HEK293 (cell line): ENCODE data around the gene SLC49A3.

Source experiments
- CTCF ChIA-PET: fragments of 350-600 bp; formaldehyde crosslinking; extraction: SDS; loops from one replicate; lab custom pipeline; 2021; ENCODE audit warnings: antibody characterized with exemption; lab: Yijun Ruan, JAX
- POLR2A ChIA-PET: fragments of 300-600 bp; formaldehyde crosslinking; extraction: SDS; loops from one replicate; lab custom pipeline; 2020; ENCODE audit warnings: antibody characterized with exemption, inconsistent platforms; lab: Yijun Ruan, JAX
- H3K27ac ChIP-seq: fragments of 200-500 bp; sonication (Bioruptor generic); 2 replicates; pipeline ENCODE4 v1.5.1; 2014; ENCODE audit warnings: low read depth, low read length, control low read depth, inconsistent platforms; ENCODE audit errors: extremely low read depth
- H3K36me3 ChIP-seq, 2 experiments: fragments of 200-500 bp in 1 of 2; sonication (Bioruptor generic) in 1 of 2; 1 replicate in 1 of 2; 2 replicates in 1 of 2; pipeline ENCODE4 v1.5.1; 2014 to 2017; ENCODE audit warnings: inconsistent platforms in 2 of 2, low read length in 2 of 2; ENCODE audit not compliant: control insufficient read depth in 2 of 2, insufficient read depth in 1 of 2
- H3K4me1 ChIP-seq: fragments of 200-500 bp; sonication (Bioruptor generic); 2 replicates; pipeline ENCODE4 v1.5.1; 2014; ENCODE audit warnings: mild to moderate bottlenecking, low read length, inconsistent platforms; ENCODE audit not compliant: control insufficient read depth, insufficient read depth
- H3K4me3 ChIP-seq: 2 replicates; pipeline ENCODE4 v1.5.1; 2011; ENCODE audit warnings: low read depth, mild to moderate bottlenecking, control low read depth, low read length, moderate library complexity
- H3K9me3 ChIP-seq: fragments of 200-500 bp; sonication (Bioruptor generic); 2 replicates; pipeline ENCODE4 v1.5.1; 2014; ENCODE audit warnings: low read depth, low read length, inconsistent platforms; ENCODE audit not compliant: control insufficient read depth, insufficient read depth
- GLIS1 ChIP-seq: fragments of 450-650 bp; formaldehyde crosslinking; IDR thresholded peaks from 2 replicates; pipeline ENCODE4 v1.5.1; 2016; ENCODE audit warnings: missing biosample characterization, missing genetic modification characterization
- GLIS2 ChIP-seq: fragments of 450-650 bp; formaldehyde crosslinking; IDR thresholded peaks from 2 replicates; pipeline ENCODE4 v1.5.1; 2016; ENCODE audit warnings: missing biosample characterization, missing genetic modification characterization
- HIC1 ChIP-seq: fragments of 450-650 bp; formaldehyde crosslinking; IDR thresholded peaks from 2 replicates; pipeline ENCODE4 v1.5.1; 2016; ENCODE audit warnings: missing biosample characterization, missing genetic modification characterization
- KLF1 ChIP-seq: fragments of 450-650 bp; formaldehyde crosslinking; IDR thresholded peaks from 2 replicates; pipeline ENCODE4 v1.5.1; 2016; ENCODE audit warnings: missing biosample characterization, missing genetic modification characterization
- KLF10 ChIP-seq: fragments of 450-650 bp; IDR thresholded peaks from 2 replicates; pipeline ENCODE4 v1.5.1; 2018; ENCODE audit warnings: missing biosample characterization, mild to moderate bottlenecking, missing genetic modification characterization
- KLF9 ChIP-seq: fragments of 450-650 bp; formaldehyde crosslinking; IDR thresholded peaks from 2 replicates; pipeline ENCODE4 v1.5.1; 2016; ENCODE audit warnings: missing biosample characterization, missing genetic modification characterization, low read depth
- PATZ1 ChIP-seq: fragments of 450-650 bp; formaldehyde crosslinking; IDR thresholded peaks from 2 replicates; pipeline ENCODE4 v1.5.1; 2016; ENCODE audit warnings: missing biosample characterization, missing genetic modification characterization
- PRDM10 ChIP-seq: fragments of 450-650 bp; formaldehyde crosslinking; IDR thresholded peaks from 2 replicates; pipeline ENCODE4 v1.5.1; 2016; ENCODE audit warnings: missing biosample characterization, missing genetic modification characterization
- SP2 ChIP-seq: fragments of 450-650 bp; formaldehyde crosslinking; IDR thresholded peaks from 2 replicates; pipeline ENCODE4 v1.5.1; 2016; ENCODE audit warnings: missing biosample characterization, missing genetic modification characterization
- SP3 ChIP-seq: fragments of 450-650 bp; formaldehyde crosslinking; IDR thresholded peaks from 2 replicates; pipeline ENCODE4 v1.5.1; 2016; ENCODE audit warnings: missing biosample characterization, missing genetic modification characterization
- ZBTB26 ChIP-seq: fragments of 450-650 bp; formaldehyde crosslinking; optimal IDR thresholded peaks from 2 replicates; pipeline ENCODE3; 2016; ENCODE audit warnings: missing biosample characterization, mild to moderate bottlenecking, missing genetic modification characterization
- ZBTB7A ChIP-seq: fragments of 450-650 bp; formaldehyde crosslinking; IDR thresholded peaks from 2 replicates; pipeline ENCODE4 v1.5.1; 2016; ENCODE audit warnings: low read depth, missing biosample characterization, missing genetic modification characterization
- ZBTB8A ChIP-seq: fragments of 450-650 bp; formaldehyde crosslinking; IDR thresholded peaks from 2 replicates; pipeline ENCODE4 v1.5.1; 2016; ENCODE audit warnings: missing biosample characterization, missing genetic modification characterization
- ZNF148 ChIP-seq: fragments of 450-650 bp; formaldehyde crosslinking; IDR thresholded peaks from 2 replicates; pipeline ENCODE4 v1.5.0; 2017; ENCODE audit warnings: missing biosample characterization, missing genetic modification characterization, borderline replicate concordance
- ZNF335 ChIP-seq: fragments of 450-650 bp; formaldehyde crosslinking; conservative IDR thresholded peaks from 2 replicates; pipeline ENCODE4 v1.5.1; 2016; ENCODE audit warnings: missing biosample characterization, missing genetic modification characterization
- ZNF664 ChIP-seq: fragments of 450-650 bp; formaldehyde crosslinking; IDR thresholded peaks from 2 replicates; pipeline ENCODE4 v1.5.1; 2016; ENCODE audit warnings: missing biosample characterization, missing genetic modification characterization

Gene SLC49A3

GRCh38 chr4:681736-682451 is 7.1 kb downstream of the SLC49A3 start (continued):
- TF ChIP-seq ZNF148 (no peak), ZBTB26 (tag by site-specific recombination) (peak; percentile 42), ZBTB8A (tag by site-specific recombination) (0 out of 2 replicates have a peak, but pooled peaks have one; percentile 33), GLIS1 (tag by site-specific recombination) (peak; percentile 52)

- H3K4me3 ChIP-seq, result peak overlapping the region; percentile 32
- H3K27ac ChIP-seq, result no peak overlapping the region
- no peaks in the 10 kb centered on the region; the same call in 1 of the 2 replicates for H3K4me1 ChIP-seq
- no peaks in the 10 kb centered on the region for H3K9me3 ChIP-seq
- peaks cover 0 to 2% of the 10 kb centered on the region in 2 experiments; a peak in 1 of 3 replicates for H3K36me3 ChIP-seq
- POLR2A ChIA-PET, result no interaction called here
- CTCF ChIA-PET, result no interaction called here
- TF ChIP-seq KLF10 (peak; percentile 21; the same call in 1 of the 2 replicates), ZNF664 (tag by site-specific recombination) (no peak), HIC1 (tag by site-specific recombination) (no peak), PATZ1 (tag by site-specific recombination) (peak; percentile 58), ZNF335 (tag by site-specific recombination) (peak; percentile 93), GLIS2 (tag by site-specific recombination) (peak; percentile 65), KLF9 (tag by site-specific recombination) (peak; percentile 58), ZBTB7A (tag by site-specific recombination) (no peak), SP2 (peak; percentile 52), SP3 (tag by site-specific recombination) (peak; percentile 80), PRDM10 (0 out of 2 replicates have a peak, but pooled peaks have one; percentile 12), KLF1 (tag by site-specific recombination) (peak; percentile 69)
Measured at GRCh38 chr4:680928-681645, 7.9 kb downstream of the SLC49A3 start.
